Neuronal stem cell (in vitro differentiated cells): ENCODE measurements around the gene FRMD6.

Experiments
- DNase-seq: peaks from one replicate; pipeline ENCODE4 v3.0.0-alpha.2; 2013; ENCODE audit warnings: low spot score
- H2AFZ ChIP-seq: one replicate; pipeline ENCODE4 v1.6.1; 2013; ENCODE audit warnings: mild to moderate bottlenecking, low read length, inconsistent platforms
- H2AK5ac ChIP-seq: 2 replicates; pipeline ENCODE4 v1.6.1; 2013; ENCODE audit warnings: low read depth, mild to moderate bottlenecking, inconsistent platforms, low read length, moderate library complexity, mixed read lengths
- H2BK120ac ChIP-seq: 2 replicates; pipeline ENCODE4 v1.6.1; 2013; ENCODE audit warnings: low read depth, mild to moderate bottlenecking, inconsistent platforms, low read length, moderate library complexity, mixed read lengths
- H2BK12ac ChIP-seq: one replicate; pipeline ENCODE4 v1.6.1; 2013; ENCODE audit warnings: low read length, inconsistent platforms
- H2BK15ac ChIP-seq: 2 replicates; pipeline ENCODE4 v1.6.1; 2013; ENCODE audit warnings: mild to moderate bottlenecking, low read length, inconsistent platforms, mixed read lengths
- H2BK5ac ChIP-seq: one replicate; pipeline ENCODE4 v1.6.1; 2013; ENCODE audit warnings: inconsistent platforms, mild to moderate bottlenecking, low read length, moderate library complexity
- H3K14ac ChIP-seq: one replicate; pipeline ENCODE4 v1.6.1; 2013; ENCODE audit warnings: low read length, inconsistent platforms
- H3K18ac ChIP-seq: 2 replicates; pipeline ENCODE4 v1.6.1; 2013; ENCODE audit warnings: low read length, inconsistent platforms
- H3K23ac ChIP-seq: 2 replicates; pipeline ENCODE4 v1.6.1; 2013; ENCODE audit warnings: low read depth, mild to moderate bottlenecking, mixed read lengths, low read length, inconsistent platforms; ENCODE audit not compliant: poor library complexity
- H3K27ac ChIP-seq: replicated peaks from 3 replicates; pipeline ENCODE4 v1.5.1; 2013; ENCODE audit warnings: low read length, inconsistent platforms
- H3K27me3 ChIP-seq, 3 experiments: 2 replicates each; pipeline ENCODE4 v1.6.1; 2013; ENCODE audit warnings: low read length in 3 of 3, mild to moderate bottlenecking in 2 of 3, inconsistent platforms in 1 of 3, low read depth in 1 of 3, mixed read lengths in 1 of 3, moderate library complexity in 1 of 3; ENCODE audit not compliant: control insufficient read depth in 3 of 3, insufficient read depth in 3 of 3
- H3K36me3 ChIP-seq, 2 donors: replicated peaks in 1 of 2; 2 replicates each; pipeline ENCODE4 v1.6.1; 2013; ENCODE audit warnings: low read length in 2 of 2; ENCODE audit not compliant: control insufficient read depth in 2 of 2, insufficient read depth in 2 of 2
- H3K4ac ChIP-seq: 2 replicates; pipeline ENCODE4 v1.6.1; 2013; ENCODE audit warnings: inconsistent platforms, mild to moderate bottlenecking, low read length, moderate library complexity
- H3K4me1 ChIP-seq, 2 donors: 1 replicate in 1 of 2; 2 replicates in 1 of 2; pipeline ENCODE4 v1.6.1; 2013; ENCODE audit warnings: low read length in 2 of 2, low read depth in 1 of 2; ENCODE audit not compliant: control insufficient read depth in 2 of 2, insufficient read depth in 1 of 2
- H3K4me2 ChIP-seq: one replicate; pipeline ENCODE4 v1.6.1; 2013; ENCODE audit warnings: mild to moderate bottlenecking, low read length, inconsistent platforms; ENCODE audit not compliant: insufficient read depth, poor library complexity, severe bottlenecking
- H3K4me3 ChIP-seq, 2 donors: 2 replicates each; pipeline ENCODE4 v1.5.1; 2013; ENCODE audit warnings: low read length in 2 of 2, mild to moderate bottlenecking in 2 of 2, inconsistent platforms in 1 of 2, moderate library complexity in 1 of 2
- H3K79me1 ChIP-seq: one replicate; pipeline ENCODE4 v1.6.1; 2013; ENCODE audit warnings: low read depth, mild to moderate bottlenecking, inconsistent platforms, low read length, moderate library complexity
- H3K9ac ChIP-seq: one replicate; pipeline ENCODE4 v1.6.1; 2013; ENCODE audit warnings: mild to moderate bottlenecking, low read depth, low read length, inconsistent platforms; ENCODE audit not compliant: poor library complexity
- H3K9me3 ChIP-seq, 2 donors: replicated peaks in 1 of 2; 2 replicates each; pipeline versions ENCODE3 to v1.6.1; 2013; ENCODE audit warnings: low read length in 2 of 2, mild to moderate bottlenecking in 2 of 2, inconsistent platforms in 1 of 2, low read depth in 1 of 2, mixed read lengths in 1 of 2, moderate library complexity in 1 of 2; ENCODE audit not compliant: control insufficient read depth in 2 of 2, insufficient read depth in 1 of 2
- H4K8ac ChIP-seq: one replicate; pipeline ENCODE4 v1.6.1; 2013; ENCODE audit warnings: low read depth, mild to moderate bottlenecking, inconsistent platforms, low read length, moderate library complexity
- H4K91ac ChIP-seq: one replicate; pipeline ENCODE4 v1.6.1; 2013; ENCODE audit warnings: low read length, low read depth, mild to moderate bottlenecking, inconsistent platforms; ENCODE audit not compliant: poor library complexity
- WGBS, 2 donors: extraction: QIAGEN DNeasy Blood & Tissue Kit; methylation state at CpG; one replicate each; pipeline ENCODE4 v1.1.7; 2013; ENCODE audit warnings: missing lambda C conversion rate in 2 of 2, mixed read lengths in 1 of 2; ENCODE audit not compliant: insufficient read length in 2 of 2, insufficient replicate concordance in 1 of 2; ENCODE audit errors: extremely low coverage in 2 of 2; 5-methylcytosine and 5-hydroxymethylcytosine counted together

Gene FRMD6

DNA sequence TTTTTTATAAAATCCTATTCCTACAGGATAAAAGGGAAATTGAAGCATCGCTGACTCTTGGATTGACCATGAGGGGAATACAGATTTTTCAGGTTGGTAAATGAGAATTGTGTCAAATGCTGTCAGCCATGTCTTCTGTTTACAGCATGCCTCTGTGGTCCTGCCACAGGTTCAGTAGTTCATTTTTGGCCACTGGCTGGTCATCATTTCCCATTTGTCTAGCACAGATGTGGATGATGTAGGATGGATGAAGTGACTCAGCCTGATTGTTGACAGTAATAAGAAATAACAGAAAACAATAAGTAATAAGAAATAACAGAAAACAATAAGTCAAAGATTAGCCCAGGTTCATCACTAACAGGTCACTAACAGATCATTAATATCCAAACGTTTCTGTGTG lies 59.8 kb downstream of the FRMD6 start:
- H2AFZ ChIP-seq, result no peak overlapping the region
- DNase-seq, result no peak
- H4K8ac ChIP-seq, result no peak overlapping the region
- H3K27ac ChIP-seq, result no peak overlapping the region
- no peak overlapping the region for H2BK12ac ChIP-seq
- H3K4ac ChIP-seq, result no peak overlapping the region
- H3K18ac ChIP-seq, result no peak overlapping the region
- H3K27me3 ChIP-seq, result no peaks in the 10 kb centered on the region
- H3K9me3 ChIP-seq, result no peaks in the 10 kb centered on the region
- no peak overlapping the region for H3K4me3 ChIP-seq
- no peak overlapping the region for H2BK15ac ChIP-seq
- H3K36me3 ChIP-seq, result peaks cover 1 to 32% of the 10 kb centered on the region in 2 donors
- peaks cover 15 to 16% of the 10 kb centered on the region in 2 donors for H3K4me1 ChIP-seq
- H3K79me1 ChIP-seq, result no peaks in the 10 kb centered on the region
- H2BK5ac ChIP-seq, result no peak overlapping the region
- no peak overlapping the region for H3K14ac ChIP-seq
- no peak overlapping the region for H3K4me2 ChIP-seq
- H3K9ac ChIP-seq, result no peak overlapping the region
- H3K23ac ChIP-seq, result no peak overlapping the region
- no peak overlapping the region for H2AK5ac ChIP-seq
- no CpG with 5 or more reads among the region's 2 CpGs for WGBS, 2 donors
- H2BK120ac ChIP-seq, result no peak overlapping the region
- H4K91ac ChIP-seq, result no peak overlapping the region

DNA sequence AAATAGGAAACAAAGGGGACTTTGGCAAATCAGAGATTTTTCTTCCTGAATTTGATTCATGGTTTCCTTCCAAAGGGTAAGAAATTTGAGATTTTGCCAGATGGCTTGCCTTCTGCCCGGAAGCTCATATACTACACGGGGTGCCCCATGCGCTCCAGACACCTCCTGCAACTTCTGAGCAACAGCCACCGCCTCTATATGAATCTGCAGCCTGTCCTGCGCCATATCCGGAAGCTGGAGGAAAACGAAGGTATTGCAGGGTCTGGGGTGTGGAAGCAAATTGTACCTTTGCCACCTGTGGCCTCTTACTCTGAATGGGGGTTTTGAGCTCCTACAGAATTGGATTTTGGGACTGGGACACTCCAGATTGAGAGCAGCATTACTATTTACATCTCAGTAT lies 63.5 kb downstream of the FRMD6 start:
- H2BK12ac ChIP-seq, result no peak overlapping the region
- DNase-seq, result no peak
- H4K8ac ChIP-seq, result no peak overlapping the region
- no peak overlapping the region for H2AK5ac ChIP-seq
- no peaks in the 10 kb centered on the region for H3K79me1 ChIP-seq
- no peak overlapping the region for H4K91ac ChIP-seq
- H3K27me3 ChIP-seq, result no peaks in the 10 kb centered on the region
- no peak overlapping the region for H3K4me2 ChIP-seq
- H3K9me3 ChIP-seq, result no peaks in the 10 kb centered on the region
- H3K18ac ChIP-seq, result peak overlapping the region; percentile 74
- no peak overlapping the region for H3K9ac ChIP-seq
- no peak overlapping the region for H3K4me3 ChIP-seq
- H3K14ac ChIP-seq, result no peak overlapping the region
- H2BK5ac ChIP-seq, result no peak overlapping the region
- H3K23ac ChIP-seq, result no peak overlapping the region
- no peak overlapping the region for H2BK15ac ChIP-seq
- no peak overlapping the region for H2AFZ ChIP-seq
- peaks cover 17 to 31% of the 10 kb centered on the region in 2 donors for H3K4me1 ChIP-seq
- H3K4ac ChIP-seq, result no peak overlapping the region
- peaks cover 6 to 19% of the 10 kb centered on the region in 2 donors for H3K36me3 ChIP-seq
- H2BK120ac ChIP-seq, result no peak overlapping the region
- no peak overlapping the region for H3K27ac ChIP-seq
- no CpG with 5 or more reads among the region's 7 CpGs for WGBS, 2 donors

DNA sequence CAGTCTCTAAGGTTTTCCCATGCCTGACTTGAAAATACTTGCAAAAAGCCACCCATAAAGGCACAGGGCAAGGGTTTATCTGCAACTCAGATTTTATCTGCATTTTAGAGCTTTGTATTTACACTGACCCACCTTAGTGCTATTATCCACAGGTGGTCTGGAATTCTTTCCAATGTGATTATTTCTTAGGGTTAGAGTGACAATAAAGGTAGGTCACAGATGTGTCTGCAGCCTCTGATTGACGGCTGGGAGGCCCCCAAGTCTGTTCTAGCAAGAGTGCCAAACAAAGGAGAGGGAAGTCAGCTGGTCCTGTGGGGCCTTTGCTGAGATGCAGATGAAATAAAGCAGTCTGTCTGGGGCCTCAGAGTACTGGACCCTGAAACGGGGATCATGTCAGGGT lies 64.0 kb downstream of the FRMD6 start:
- Histone ChIP-seq H3K23ac (no peak overlapping the region), H3K27ac (no peak overlapping the region), H4K91ac (no peak overlapping the region), H3K18ac (no peak overlapping the region), H3K79me1 (no peaks in the 10 kb centered on the region), H3K4me2 (no peak overlapping the region), H3K4ac (no peak overlapping the region), H3K4me1 (peaks cover 17 to 31% of the 10 kb centered on the region in 2 donors), H3K9ac (no peak overlapping the region), H2BK120ac (no peak overlapping the region), H3K27me3 (no peaks in the 10 kb centered on the region), H2BK5ac (no peak overlapping the region), H3K4me3 (no peak overlapping the region), H2BK12ac (no peak overlapping the region), H3K14ac (no peak overlapping the region), H2BK15ac (no peak overlapping the region), H3K9me3 (no peaks in the 10 kb centered on the region), H2AFZ (no peak overlapping the region), H4K8ac (no peak overlapping the region), H2AK5ac (no peak overlapping the region), H3K36me3 (peaks cover 8 to 24% of the 10 kb centered on the region in 2 donors)
- no CpG with 5 or more reads among the region's 2 CpGs for WGBS, 2 donors
- DNase-seq, result peak; percentile 26

DNA sequence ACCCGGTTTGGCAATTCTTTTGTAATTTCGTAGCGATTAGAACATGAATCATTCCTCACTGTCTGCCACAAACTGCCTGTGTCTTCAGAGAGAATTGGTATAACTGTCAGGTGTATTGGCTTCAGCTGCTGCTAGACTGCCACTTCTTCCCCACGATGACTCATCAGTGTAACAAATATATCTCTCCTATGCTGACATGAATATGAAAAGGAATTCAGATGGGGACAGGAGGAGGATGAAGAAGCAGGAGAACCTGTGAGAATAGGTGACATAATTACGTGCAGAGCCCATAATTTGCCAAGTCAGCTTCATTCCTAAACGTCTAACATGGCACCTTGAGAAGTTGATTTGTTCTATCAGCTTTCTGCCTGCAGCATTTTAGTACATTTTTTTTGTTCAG lies 64.9 kb downstream of the FRMD6 start:
- Histone ChIP-seq H2BK12ac (no peak overlapping the region), H4K91ac (no peak overlapping the region), H2BK120ac (no peak overlapping the region), H2AFZ (no peak overlapping the region), H3K27me3 (no peaks in the 10 kb centered on the region), H3K27ac (no peak overlapping the region), H3K9ac (no peak overlapping the region), H3K36me3 (peaks cover 8 to 28% of the 10 kb centered on the region in 2 donors), H3K4me1 (peaks cover 17 to 31% of the 10 kb centered on the region in 2 donors), H3K79me1 (no peaks in the 10 kb centered on the region), H2BK15ac (no peak overlapping the region), H3K23ac (no peak overlapping the region), H3K4me2 (no peak overlapping the region), H2AK5ac (no peak overlapping the region), H2BK5ac (no peak overlapping the region), H3K9me3 (no peaks in the 10 kb centered on the region), H3K4ac (no peak overlapping the region), H3K18ac (no peak overlapping the region), H3K14ac (no peak overlapping the region), H3K4me3 (no peak overlapping the region), H4K8ac (no peak overlapping the region)
- DNase-seq, result no peak
- WGBS, 2 donors, result no CpG with 5 or more reads among the region's 6 CpGs
